Pancreas (tissue), 10 donors: ENCODE results near the gene SH3BGRL3. TPM values are rescaled to one million over a fixed set of nuclear protein-coding genes. Genes with fewer than 3 reads are reported as not detected.

Experiments used
- ATAC-seq, 4 donors: fragments of 200-7000 bp; cut with Tn5 transposase; one replicate each; pipeline versions ENCODE4 v1.8.0 to v1.9.1; 2020; ENCODE audit warnings: mild to moderate bottlenecking in 4 of 4, moderate library complexity in 4 of 4
- DNase-seq, 6 donors: peaks; one replicate each; pipeline ENCODE4 v3.0.0-alpha.2; 2020
- FAIRE-seq: peaks from 2 replicates; lab custom pipeline; 2012; peaks lifted over from hg19 to GRCh38; lab: Jason Lieb, UNC
- H3K27ac ChIP-seq, 4 donors: fragments of 200-600 bp; sonication (generic); 1 replicate in 3 of 4; 2 replicates in 1 of 4; pipeline versions ENCODE4 v1.5.0 to v1.8.0; 2020
- H3K27me3 ChIP-seq, 4 donors: fragments of 200-600 bp; one replicate each; pipeline ENCODE4 v1.8.0; 2021
- H3K36me3 ChIP-seq, 3 donors: fragments of 200-600 bp; sonication (generic) in 1 of 3; one replicate each; pipeline versions ENCODE4 v1.5.0 to v1.8.0; 2020 to 2021
- H3K4me1 ChIP-seq, 3 donors: fragments of 200-600 bp; one replicate each; pipeline ENCODE4 v1.8.0; 2021
- H3K4me3 ChIP-seq, 4 donors: fragments of 200-600 bp; sonication (generic) in 2 of 4; one replicate each; pipeline versions ENCODE4 v1.5.0 to v1.8.0; 2020 to 2021
- H3K9me3 ChIP-seq, 4 donors: fragments of 200-600 bp; one replicate each; pipeline ENCODE4 v1.8.0; 2021
- WGBS, 2 donors: extraction: QIAGEN DNeasy Blood & Tissue Kit; methylation state at CpG; one replicate each; pipeline ENCODE4 v1.1.7; 2013; 5-methylcytosine and 5-hydroxymethylcytosine counted together
- intact Hi-C, 3 donors: fragments of 100-400 bp; cut with DNase I; formaldehyde crosslinking; loops; one replicate each; pipeline versions ENCODE4 v1.11.1 to v1.14.2; 2022
- polyA plus RNA-seq, 2 donors: library from polyadenylated mRNA; stranded (reverse); fragments of 200-250 nt; gene quantifications; one replicate each; pipeline ENCODE4 v1.2.3, GENCODE V29; 2013
- total RNA-seq, 6 donors: library from RNA; stranded (reverse); fragmentation: NEBNext Ultra II Directional in 4 of 6; extraction: Animal tissue kit (Norgen Biotek cat#: 25700) in 4 of 6; gene quantifications; one replicate each; pipeline versions ENCODE4 v1.2.1 to v1.2.4, GENCODE V29; 2021 to 2023
- TF ChIP-seq, protein P1 (sequence below), 4 donors: fragments of 200-600 bp; sonication (generic) in 3 of 4; IDR thresholded peaks; one replicate each; pipeline versions ENCODE4 v1.5.0 to v1.8.0; 2021; ENCODE audit warnings: antibody characterized with exemption in 4 of 4
- donor health status: healthy with polysubstance abuse.
- donor health status: DM: no; HTN: no; CAD: no; lungs with moderate emphysema.
- donor health status: DM: no; HTN: no; CAD: no.
- donor health status: control.
- donor health status: control.
- donor health status: Bipolar disorder and iron deficiency.
- donor health status: DM: yes; HTN: yes; CAD: no.
- donor health status: DM: no; HTN: no; CAD: no.
- donor health status: DM: no; HTN: no; CAD: no.
- donor health status: DM: yes; HTN: yes; CAD: no.

The SH3BGRL3 gene
- total and polyA plus RNA-seq, 8 donors, result 29.1 to 109 (median 55.9) TPM

GRCh38 chr1:26280333-26281042, 602 bp downstream of the SH3BGRL3 start:
- Histone ChIP-seq H3K9me3 (no peaks in the 10 kb centered on the region), H3K27me3 (no peaks in the 10 kb centered on the region), H3K4me1 (peaks cover 33 to 52% (median 36%) of the 10 kb centered on the region in 3 donors), H3K36me3 (no peaks in the 10 kb centered on the region), H3K4me3 (peak overlapping the region; percentile 68 to 100 (median 80)), H3K27ac (peak overlapping the region; percentile 85 to 95 (median 93))
- WGBS, 2 donors, result 28 to 39% methylated on average over 14 to 20 of the region's 20 CpGs
- ATAC-seq (no peak), FAIRE-seq (no peak), DNase-seq (peak in 3 of 6 donors; percentile 29 to 56 (median 41))
- intact Hi-C loops, result loop anchor here in 1 of 3 donors (5.0 kb wide), 1 partner anchor 42 kb away; no protein-coding TSS in a partner anchor
- TF ChIP-seq, protein P1, sequence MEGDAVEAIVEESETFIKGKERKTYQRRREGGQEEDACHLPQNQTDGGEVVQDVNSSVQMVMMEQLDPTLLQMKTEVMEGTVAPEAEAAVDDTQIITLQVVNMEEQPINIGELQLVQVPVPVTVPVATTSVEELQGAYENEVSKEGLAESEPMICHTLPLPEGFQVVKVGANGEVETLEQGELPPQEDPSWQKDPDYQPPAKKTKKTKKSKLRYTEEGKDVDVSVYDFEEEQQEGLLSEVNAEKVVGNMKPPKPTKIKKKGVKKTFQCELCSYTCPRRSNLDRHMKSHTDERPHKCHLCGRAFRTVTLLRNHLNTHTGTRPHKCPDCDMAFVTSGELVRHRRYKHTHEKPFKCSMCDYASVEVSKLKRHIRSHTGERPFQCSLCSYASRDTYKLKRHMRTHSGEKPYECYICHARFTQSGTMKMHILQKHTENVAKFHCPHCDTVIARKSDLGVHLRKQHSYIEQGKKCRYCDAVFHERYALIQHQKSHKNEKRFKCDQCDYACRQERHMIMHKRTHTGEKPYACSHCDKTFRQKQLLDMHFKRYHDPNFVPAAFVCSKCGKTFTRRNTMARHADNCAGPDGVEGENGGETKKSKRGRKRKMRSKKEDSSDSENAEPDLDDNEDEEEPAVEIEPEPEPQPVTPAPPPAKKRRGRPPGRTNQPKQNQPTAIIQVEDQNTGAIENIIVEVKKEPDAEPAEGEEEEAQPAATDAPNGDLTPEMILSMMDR (IDR thresholded peaks at IDR 0.05), result no peak

DNA sequence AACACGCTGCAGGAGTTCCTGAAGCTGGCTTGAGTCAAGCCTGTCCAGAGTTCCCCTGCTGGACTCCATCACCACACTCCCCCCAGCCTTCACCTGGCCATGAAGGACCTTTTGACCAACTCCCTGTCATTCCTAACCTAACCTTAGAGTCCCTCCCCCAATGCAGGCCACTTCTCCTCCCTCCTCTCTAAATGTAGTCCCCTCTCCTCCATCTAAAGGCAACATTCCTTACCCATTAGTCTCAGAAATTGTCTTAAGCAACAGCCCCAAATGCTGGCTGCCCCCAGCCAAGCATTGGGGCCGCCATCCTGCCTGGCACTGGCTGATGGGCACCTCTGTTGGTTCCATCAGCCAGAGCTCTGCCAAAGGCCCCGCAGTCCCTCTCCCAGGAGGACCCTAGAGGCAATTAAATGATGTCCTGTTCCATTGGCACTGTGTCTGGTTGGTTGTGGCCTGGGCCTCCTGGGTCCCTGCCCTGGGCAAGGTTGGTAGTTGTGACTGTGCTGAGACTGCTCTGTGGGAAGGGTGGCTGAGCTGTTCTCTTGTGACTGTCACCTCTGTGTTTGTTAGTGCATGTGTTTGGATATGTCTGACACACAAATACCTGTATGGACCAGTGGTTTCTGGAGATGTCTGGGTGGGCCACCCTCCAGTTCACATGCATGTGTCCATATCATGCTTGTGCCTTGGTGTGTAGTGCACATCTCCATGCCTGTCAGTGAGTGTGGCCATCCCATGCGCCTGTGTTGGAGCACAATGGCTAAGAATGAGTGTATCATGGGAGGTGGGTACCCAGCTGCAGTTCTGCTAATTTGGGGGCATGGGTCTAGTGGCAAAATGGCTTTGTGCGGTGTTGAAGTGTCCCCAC, 1.4 kb downstream of the SH3BGRL3 start:
- 93 to 98% methylated on average over 5 of the region's 5 CpGs for WGBS, 2 donors
- no peak for ATAC-seq
- TF ChIP-seq, protein P1 (IDR thresholded peaks at IDR 0.05), result no peak
- FAIRE-seq, result no peak
- Histone ChIP-seq H3K27me3 (no peaks in the 10 kb centered on the region), H3K36me3 (no peaks in the 10 kb centered on the region), H3K4me1 (peaks cover 25 to 44% (median 29%) of the 10 kb centered on the region in 3 donors), H3K9me3 (no peaks in the 10 kb centered on the region), H3K27ac (peak overlapping the region in 1 of 4 donors; percentile 2), H3K4me3 (peak overlapping the region in 2 of 4 donors; percentile 68 to 100)
- intact Hi-C loops, result loop anchor here in 1 of 3 donors (5.0 kb wide), 1 partner anchor 41 kb away; no protein-coding TSS in a partner anchor
- DNase-seq, result no peak

DNA sequence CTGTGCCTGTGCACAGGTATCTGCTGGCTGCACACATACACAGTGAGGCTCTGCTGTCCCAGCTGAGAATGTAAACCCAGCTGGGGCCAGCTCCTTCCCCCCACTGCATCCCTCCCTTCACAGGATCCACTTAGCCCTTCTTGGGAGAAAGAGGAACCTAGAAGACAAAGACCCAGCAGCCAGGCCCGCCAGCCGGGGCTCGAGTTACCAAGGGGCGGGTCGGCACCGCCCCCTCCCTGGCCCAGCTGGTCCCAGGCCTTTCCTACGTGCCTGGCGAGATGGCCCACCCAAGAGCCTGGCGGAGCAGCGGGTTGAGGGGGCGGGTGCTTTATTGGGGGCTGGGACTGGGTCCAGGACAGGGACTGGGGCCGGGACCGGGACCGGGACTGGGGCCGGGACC, 2.1 kb downstream of the SH3BGRL3 start:
- WGBS, 2 donors, result 68 to 81% methylated on average over 14 to 15 of the region's 15 CpGs
- H3K27me3 ChIP-seq, result no peaks in the 10 kb centered on the region
- DNase-seq (peak in 1 of 6 donors; percentile 59), FAIRE-seq (no peak), ATAC-seq (no peak)
- peak overlapping the region in 1 of 4 donors; percentile 3 for H3K4me3 ChIP-seq
- TF ChIP-seq, protein P1 (IDR thresholded peaks at IDR 0.05), result no peak
- intact Hi-C loops, result loop anchor here in 2 of 3 donors (2.0 to 5.0 kb wide), 2 partner anchors 15 to 40 kb away; no protein-coding TSS in a partner anchor
- no peaks in the 10 kb centered on the region for H3K36me3 ChIP-seq
- H3K27ac ChIP-seq, result no peak overlapping the region
- H3K4me1 ChIP-seq, result peaks cover 18 to 38% (median 23%) of the 10 kb centered on the region in 3 donors
- H3K9me3 ChIP-seq, result no peaks in the 10 kb centered on the region

- Histone ChIP-seq H3K36me3 (no peaks in the 10 kb centered on the region), H3K4me1 (peaks cover 14 to 33% (median 18%) of the 10 kb centered on the region in 3 donors), H3K27ac (no peak overlapping the region), H3K27me3 (no peaks in the 10 kb centered on the region), H3K9me3 (no peaks in the 10 kb centered on the region), H3K4me3 (no peak overlapping the region)
- intact Hi-C loops, result loop anchor here in 2 of 3 donors (2.0 to 5.0 kb wide), 2 partner anchors 14 to 40 kb away; no protein-coding TSS in a partner anchor
- ATAC-seq, result no peak
- TF ChIP-seq, protein P1 (IDR thresholded peaks at IDR 0.05), result no peak
- peak in 1 of 6 donors; percentile 45 for DNase-seq
- no peak for FAIRE-seq
- WGBS, 2 donors, result 82 to 83% methylated on average over 20 to 22 of the region's 22 CpGs
These were observed 2.6 kb downstream of the SH3BGRL3 start for GRCh38 chr1:26282401-26282918.
